Retinal pigment epithelial cell (primary cell): Measurements from ENCODE around the gene BIN1.

Experiments
- DNase-seq: peaks from one replicate; pipeline ENCODE4 v3.0.0-alpha.2; 2010; ENCODE audit warnings: low read depth
- H3K4me3 ChIP-seq: 2 replicates; pipeline ENCODE4 v1.5.1; 2011; ENCODE audit warnings: mild to moderate bottlenecking, low read length, control low read depth, moderate library complexity
- CTCF ChIP-seq: conservative IDR thresholded peaks from 2 replicates; pipeline ENCODE4 v1.5.1; 2011; ENCODE audit warnings: low read depth, low read length, control low read depth, inconsistent platforms

The BIN1 gene

DNA sequence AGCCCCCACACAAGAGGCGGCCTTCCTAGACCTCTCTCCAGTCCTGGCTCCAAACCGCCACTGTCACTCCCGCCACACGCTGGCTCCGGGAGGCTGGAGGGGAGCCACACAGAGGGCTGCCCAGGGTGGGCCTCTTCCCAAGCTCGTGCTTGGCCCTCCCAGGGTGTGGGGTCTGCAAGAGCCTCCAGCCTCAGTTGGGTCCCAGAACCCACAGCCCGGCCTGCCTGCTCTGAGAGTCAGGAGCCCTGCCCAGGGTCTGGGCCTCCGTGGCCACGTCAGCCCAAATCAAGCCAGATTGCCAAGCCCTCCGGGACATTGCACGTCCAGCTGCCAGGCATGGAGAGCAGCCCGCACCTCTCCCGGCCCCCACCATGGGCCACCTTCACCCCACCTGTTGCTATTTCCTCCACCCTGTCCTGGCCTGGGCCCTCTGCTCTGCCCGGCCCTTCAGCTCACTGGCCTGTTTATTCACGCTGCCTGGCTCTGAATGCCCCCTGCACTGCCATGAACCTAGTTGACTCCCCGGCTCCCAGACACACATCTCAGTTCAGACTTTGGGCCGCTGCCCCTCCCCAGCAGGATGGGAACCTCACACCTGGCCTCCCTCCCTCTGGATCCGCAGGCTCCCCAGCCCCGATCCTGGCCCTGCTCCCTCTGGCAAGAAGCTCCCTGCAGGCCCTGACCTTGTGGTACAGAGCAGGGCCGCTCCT, 61.0 kb downstream of the BIN1 start:
- no peak overlapping the region for H3K4me3 ChIP-seq
- no peak for TF ChIP-seq CTCF
- DNase-seq: no peak

- no peak overlapping the region for H3K4me3 ChIP-seq
- TF ChIP-seq CTCF: no peak
- DNase-seq: no peak
Measured at GRCh38 chr2:127044977-127045661, 61.8 kb downstream of the BIN1 start.

DNA sequence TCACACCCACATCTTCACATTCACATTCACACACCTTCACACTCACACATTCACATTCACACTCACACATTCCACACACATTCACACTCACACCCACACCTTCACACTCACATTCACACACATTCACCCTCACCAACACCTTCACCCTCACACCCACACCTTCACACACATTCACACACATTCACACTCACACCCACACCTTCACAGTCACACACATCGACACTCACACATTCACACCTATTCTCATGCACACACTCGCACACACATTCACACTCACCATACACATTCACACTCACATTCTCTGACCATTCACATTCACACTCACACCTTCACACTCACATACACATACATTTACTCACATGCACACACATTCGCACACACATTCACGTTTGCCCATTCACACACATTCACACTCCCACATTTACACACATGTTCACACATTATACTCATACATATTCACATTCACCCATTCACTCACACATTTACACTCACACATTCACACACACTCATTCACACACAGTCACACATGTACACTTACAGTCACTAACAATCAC, 62.7 kb downstream of the BIN1 start:
- TF ChIP-seq CTCF: no peak
- no peak for DNase-seq
- no peak overlapping the region for H3K4me3 ChIP-seq

GRCh38 chr2:127043367-127044164, 63.4 kb downstream of the BIN1 start:
- no peak for DNase-seq
- no peak overlapping the region for H3K4me3 ChIP-seq
- TF ChIP-seq CTCF: no peak

GRCh38 chr2:127041259-127041970, 65.5 kb downstream of the BIN1 start:
- no peak for DNase-seq
- no peak overlapping the region for H3K4me3 ChIP-seq
- TF ChIP-seq CTCF: no peak

GRCh38 chr2:127040169-127040568, 66.8 kb downstream of the BIN1 start:
- no peak for TF ChIP-seq CTCF
- H3K4me3 ChIP-seq: no peak overlapping the region
- no peak for DNase-seq
